ENCODE results near the gene NUDT1.

NUDT1 gene

DNA sequence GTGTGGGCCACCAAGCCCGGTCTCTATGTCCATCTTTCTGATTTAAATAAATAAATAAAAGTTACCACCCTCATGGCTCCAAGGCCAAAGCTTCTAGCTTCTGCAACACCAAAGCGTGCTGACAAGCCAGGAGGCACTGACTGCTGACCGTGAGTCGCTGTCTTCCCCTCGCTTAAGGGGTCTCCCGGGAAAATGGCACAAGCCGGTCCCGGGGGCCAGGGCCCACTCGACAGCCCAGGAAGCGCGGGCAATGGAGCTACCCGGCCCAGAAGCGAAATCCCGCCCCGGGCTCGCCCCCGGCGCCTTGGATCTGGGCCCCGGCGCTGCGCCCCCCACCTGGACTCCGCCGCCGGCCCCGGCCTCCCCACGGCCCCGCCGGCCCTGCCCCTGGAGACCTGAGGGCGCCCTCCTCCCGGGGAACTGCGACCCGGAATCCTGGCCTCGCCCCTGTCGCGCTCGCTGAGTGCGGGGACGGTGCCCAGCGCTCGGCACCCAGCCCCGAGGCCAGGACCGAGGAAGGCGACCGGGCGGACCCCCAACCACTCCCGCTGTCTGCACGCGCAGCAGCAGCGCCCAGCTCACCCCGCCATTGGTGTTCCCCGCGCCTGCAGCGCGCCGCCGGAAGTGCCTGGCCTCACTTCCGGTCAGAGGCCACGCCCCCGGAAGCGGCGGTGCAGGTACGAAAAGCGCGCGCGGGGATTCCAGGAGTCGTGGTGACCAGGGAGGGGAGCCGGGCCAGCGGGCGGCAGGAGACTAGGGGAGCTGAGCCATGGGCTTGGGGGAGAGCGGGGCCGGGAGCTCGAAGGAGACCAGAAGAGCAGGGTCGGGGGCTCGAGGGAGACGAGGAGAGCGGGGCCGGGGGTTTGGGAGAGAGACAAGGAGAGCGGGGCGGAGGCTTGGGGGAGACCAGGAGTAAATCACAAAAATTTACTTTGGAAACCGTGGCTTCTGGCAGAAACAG is at the start of gene NUDT1, which contains the start of gene MRM2:
TSS of gene NUDT1 (plus strand) at position 647 of the 961 bp plus-strand sequence. CDS start 2,349 bp downstream, outside the sequence.
TSS of gene MRM2 (minus strand) at position 626 of the 961 bp plus-strand sequence. CDS start at position 590, 36 bp downstream.
- DNase-seq, result peak; percentile 92

DNA sequence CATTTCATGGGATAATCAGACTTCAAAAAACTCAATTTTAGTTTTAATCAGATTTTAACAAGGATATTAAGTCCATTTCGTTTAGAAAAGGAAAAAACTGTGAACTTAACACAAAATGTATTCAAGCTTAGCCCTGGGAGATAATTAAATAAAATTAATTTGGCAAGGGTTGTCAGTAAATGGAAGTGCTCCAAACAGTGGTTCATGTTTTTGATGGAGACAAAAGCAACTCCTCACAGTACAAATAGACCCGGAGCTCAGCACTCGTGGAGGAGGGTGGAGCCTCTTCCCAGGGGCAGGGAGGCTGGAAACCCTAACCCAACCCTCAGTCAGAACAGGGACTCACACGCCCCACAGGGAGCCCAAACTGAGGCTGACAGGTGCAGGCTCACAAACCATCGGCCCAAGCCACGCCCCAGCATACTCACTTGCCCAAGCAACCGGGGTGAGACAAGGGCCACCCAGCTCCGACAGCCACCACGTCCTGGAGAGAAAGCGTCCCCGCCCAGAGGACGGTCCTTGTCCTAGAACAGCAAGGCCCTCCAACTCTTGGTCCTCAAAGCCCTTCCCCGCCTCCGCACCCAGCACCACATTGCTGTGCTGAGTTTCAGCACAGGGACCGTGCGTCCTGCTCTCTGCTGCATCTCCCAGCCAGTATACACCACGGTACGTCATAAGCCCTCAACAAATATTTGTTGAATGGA is 49.0 kb upstream of the NUDT1 start:
- peak; percentile 42 for DNase-seq

DNA sequence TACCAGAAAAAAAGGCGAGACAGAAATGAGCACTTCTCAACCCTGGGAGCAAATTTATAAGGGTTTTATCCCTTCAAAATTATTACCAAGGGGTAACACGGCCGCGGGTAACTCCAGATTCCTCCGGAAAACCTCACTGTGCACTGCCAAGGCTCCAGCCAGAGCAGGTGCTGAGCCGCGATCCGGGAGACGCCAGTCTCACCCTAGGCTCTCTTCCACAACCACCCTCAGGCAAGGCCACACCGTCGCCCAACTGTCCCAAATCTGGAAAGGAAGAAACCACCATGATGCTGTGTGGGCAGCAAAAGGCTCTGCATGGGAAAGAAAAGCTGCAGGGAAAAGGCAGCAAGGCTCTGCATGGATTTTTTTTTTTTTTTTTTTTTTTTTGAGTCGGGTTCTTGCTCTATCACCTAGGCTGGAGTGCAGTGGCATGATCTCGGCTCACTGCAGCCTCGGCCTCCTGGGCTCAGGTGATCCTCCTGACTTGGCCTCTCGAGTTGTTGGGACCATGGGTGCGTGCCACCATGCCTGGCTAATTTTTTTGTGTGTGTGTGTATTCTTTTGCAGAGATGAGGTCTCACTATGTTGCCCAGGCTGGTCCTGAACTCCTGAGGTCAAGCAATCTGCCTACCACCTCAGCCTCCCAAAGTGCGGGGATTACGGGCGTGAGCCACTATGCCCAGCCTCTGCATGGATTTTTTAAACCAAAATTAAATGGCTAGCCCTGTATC is 48.3 kb upstream of the NUDT1 start:
- peak; percentile 33 for DNase-seq

DNA sequence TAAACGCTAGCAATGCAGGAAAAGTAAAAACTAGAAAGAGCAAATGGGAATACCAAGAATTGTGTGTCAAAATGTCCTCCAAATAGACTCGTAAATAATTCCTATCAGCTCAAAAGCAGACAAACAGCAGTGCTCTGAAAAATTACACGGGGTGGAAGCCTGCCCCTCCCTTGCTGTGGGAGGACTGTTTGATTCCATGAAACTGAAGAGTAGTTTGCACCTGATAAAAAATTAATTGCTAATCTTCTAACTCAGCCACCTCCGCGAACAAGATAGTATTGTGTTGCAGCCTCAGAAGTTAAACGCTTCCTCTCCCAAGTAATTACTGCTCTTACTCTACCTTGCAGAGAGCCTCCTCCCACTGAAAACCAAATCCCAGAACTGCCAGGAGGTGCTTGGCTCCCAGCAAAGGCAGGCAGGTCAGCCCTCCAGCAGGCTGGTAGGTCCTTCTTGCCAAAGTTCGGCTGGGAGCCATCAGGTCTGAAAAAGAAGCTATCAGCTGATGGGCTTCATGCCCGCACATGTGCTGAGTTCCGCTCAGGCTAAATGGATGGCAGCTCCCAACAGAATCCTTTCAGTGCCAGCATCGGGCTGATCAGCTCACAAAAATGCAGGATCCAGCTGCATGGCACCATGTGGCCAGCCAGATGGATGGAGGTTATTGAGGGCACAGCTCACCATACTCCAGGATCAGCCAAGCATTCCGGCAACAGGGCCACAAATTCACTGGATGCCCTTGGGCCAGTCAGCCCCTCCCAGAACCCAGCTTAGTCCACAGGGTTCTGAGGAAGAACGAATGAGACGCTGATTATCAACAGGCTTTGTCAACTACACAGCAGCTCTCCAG is 46.4 kb upstream of the NUDT1 start:
- peak; percentile 43 for DNase-seq

DNA sequence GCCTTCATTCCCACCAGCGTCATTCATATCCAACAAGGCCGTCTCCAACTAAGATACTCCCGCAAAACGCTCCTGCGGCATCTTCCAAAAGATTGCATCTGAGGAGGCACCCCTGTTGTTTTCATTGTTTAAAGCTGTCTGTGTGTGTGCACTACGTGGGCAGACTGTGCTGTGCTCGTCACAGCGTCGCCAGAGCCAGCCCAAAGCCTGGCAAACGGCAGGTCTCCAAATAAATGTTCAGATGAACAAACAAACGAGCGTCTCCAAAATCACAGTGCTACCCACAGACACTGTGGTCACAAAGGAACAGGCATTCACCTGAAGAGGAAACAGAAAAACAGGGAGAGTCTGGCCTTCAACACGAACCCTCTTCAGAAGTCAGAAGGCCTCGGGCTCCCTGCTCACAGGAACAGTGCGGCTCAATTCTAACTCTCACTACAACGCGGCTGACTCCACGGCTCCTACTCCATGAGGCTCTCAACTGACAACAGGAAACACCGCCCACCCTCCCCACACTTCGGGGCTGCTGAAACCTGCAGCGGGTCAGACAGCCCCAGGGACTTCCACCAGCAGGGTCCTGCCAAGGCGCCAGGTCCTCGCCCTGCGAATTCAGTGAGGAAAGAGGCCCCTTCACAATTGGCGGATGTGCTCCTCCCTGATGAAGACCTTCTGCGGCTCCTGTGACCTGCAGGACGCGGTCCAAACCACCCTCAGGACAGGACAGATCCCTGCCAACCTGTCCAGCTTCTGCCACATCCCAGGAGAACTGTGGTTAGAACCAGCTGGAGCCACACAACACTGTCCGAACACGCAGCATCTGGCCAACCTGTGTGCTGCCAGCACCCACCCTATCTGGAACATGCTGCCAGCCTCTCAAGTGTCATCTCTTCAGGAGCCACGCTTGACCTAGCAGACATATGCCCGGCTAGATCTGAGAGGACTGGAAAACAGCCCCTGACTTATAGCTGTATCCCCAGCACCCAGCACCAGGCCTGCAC is 45.3 kb upstream of the NUDT1 start:
- peak; percentile 46 for DNase-seq

DNA sequence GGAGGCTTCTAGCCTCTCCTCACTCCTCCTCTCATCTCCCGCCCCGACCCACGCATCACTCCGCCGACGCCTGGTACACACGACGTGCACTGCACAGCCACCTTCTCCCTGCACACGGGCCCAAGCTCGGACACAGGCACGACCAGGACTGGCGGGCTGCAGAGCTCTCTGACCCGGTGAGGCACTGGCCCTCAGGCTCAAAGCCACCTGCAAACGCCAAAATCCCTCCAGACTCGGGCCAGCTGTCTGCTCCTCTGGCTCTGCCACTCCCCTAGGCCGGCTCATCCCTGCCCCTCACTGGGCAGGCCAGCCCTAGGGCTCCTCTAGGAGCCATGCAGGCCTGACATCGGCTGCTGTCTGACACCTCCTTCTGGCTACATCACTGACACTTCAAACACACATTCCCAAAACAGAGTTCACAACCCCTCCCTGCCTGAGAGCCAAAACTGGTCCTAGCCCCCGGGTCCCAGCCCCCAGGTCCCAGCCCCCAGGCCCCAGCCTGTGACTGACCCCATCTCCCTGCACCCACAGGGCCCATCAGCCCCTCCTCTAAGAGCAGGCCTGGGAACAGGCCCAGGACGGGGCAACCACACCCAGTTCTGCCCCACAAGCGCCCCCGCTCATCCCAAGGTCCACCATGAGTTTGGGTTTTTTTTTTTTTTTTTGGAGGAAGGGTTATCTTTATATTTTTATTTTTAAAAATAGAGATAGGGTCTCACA is 44.4 kb upstream of the NUDT1 start:
- DNase-seq, result peak; percentile 44

DNA sequence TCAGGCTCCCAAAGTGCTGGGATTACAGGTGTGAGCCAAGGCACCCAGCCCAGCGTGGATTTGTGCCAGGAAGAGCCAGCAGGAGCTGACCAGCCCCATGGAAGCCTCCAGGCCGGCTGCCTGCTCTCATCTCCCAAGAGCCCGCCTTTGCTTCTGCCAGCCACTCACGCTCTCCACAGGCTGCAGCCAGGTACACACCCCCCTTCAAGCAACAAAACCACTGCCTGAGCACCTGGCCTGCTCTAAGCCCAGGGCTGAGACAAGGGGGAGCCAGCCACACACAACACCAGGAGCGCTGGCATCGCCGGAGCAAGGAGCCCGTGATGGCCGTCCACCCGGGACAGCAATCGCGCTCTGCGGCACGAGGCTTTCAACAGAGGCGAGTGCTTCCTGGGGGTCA is 43.8 kb upstream of the NUDT1 start:
- DNase-seq, result peak; percentile 38

DNA sequence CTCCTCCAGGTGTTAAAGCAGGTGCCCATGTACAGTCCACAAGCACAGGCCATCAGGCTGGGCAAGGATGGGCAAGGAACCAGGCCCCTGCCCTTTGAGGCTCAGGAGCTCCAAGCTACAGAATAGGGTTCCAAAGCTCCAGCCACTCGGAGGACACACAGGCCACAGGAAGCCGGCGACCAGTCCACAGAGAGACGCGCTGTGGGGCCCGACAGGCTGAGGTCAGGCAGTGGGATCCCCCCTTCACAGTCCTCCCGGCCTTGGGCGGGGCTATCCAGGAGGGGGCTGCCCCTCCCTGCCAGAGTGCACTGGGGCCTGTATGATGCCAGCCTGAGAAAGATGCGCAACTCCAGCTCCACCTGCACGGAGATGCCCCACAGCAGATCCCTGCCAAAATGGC is 43.3 kb upstream of the NUDT1 start:
- DNase-seq, result peak; percentile 42

DNA sequence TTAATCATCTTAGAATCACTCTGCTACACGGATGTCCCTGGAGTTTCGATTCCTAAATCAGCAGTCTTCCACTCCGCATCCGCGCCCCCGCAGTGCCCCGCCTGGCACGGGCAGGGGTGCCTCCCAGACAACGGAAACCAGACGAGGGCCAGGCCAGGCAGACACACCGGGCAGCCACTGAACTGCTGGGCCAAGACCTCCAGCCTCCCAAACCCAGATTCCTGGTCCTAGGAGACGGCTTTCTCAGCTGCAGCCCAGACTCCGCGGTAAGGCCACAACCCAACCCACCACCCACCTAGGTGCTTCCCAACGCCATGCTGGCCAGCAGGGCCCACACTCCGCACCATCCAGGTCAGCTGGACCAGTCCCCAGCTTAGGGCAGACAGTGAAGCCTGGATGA is 42.5 kb upstream of the NUDT1 start:
- peak; percentile 30 for DNase-seq

DNA sequence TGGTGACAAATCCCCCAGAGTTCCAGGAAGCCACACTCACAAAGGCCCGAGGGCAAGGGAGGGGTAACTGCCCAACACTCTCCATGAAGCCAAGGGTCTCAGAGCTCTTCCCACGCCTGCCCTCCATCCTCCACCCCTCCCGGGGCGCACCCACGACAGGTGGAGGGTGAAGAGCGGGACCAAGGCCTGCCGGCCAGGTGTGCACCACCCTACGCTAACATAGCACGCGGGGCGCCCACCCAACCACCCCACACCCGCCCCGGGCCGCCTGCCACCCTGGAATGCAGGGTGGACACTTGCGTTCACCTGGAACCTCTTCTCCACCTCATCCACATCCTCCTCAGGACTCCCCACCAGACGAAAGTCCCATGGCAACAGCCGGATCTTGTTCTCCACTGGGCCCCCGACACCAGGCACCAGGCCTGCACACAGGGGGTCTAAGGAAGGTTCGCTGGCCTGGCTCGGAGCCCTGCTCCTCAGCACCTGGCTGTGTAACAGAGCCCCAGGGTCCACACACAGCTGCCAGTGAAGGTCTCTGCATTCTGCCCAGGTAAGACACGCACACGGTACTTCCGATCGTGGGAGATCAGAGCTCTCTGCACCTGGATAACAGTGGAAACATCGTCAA is 42.0 kb upstream of the NUDT1 start:
- peak; percentile 38 for DNase-seq

DNA sequence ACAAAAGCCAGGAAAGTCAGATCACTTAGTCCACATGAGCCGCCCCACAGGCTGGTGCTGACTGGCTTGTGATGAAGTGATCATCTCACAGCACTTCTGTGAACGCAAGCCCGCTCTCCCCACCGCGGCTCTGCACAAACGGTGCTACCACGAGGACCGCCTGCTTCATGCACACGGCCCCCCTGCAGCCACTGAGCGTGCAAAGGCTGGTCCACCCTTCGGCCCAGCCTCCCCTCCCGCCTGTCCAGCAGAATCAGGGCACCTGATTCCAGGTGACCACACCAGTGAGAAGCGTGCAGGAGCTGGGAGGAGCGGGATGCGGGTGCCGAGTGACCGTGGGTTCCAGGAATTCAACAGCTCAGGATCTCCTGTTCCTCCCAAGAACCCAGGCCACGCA is 41.4 kb upstream of the NUDT1 start:
- peak; percentile 34 for DNase-seq

DNA sequence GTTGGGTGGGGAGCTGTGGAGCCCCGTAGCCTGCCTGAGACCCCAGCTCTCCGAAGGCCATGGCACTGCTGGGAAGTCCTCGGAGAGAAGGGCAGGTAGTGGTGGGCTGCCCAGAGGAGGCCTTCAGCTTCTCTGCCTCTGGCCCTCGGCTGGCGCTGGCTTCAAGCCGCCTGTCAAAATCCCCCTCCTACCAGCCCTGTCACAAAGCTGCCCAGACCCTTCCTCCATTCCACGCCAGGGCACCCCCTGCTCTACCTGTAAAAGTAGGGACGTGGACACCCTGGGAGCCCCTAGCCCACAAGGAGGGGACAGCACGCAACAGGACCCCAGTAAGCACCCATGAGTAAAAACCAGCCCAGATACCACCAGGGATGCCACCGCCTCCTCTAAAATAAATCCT is 40.9 kb upstream of the NUDT1 start:
- DNase-seq, result no peak

DNA sequence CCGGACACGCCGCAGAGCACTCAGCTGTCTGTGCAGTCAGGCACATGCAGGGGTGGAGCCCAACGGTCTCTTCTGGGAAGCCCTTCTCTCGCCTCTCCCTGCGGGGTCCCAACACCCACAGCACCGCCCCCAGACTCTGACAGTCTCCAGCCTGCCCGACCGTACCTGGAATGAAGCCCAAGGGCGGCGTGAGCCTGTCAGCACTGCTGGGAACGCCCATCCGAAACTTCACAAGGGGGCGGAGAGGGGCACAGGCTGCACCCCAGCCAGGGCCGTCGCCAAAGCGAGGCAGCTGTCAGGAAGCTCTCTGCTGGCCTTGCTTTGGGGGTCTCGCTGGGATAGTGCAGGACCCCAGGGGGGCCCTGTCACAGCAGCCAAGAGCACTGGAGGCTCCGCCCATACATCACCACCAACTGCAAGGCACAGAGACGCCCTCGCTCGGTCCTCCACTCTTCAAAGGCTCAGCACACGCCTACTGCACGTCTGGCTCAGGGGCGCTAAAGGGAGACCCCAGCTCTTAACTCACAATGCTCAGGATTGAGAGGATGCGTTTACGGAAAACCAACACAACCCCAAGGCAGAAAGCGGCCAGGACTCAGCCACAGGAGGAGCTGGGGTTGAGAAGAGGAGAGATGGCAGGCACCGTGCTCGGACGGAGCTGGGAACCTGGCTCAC is 40.2 kb upstream of the NUDT1 start:
- DNase-seq, result no peak

DNA sequence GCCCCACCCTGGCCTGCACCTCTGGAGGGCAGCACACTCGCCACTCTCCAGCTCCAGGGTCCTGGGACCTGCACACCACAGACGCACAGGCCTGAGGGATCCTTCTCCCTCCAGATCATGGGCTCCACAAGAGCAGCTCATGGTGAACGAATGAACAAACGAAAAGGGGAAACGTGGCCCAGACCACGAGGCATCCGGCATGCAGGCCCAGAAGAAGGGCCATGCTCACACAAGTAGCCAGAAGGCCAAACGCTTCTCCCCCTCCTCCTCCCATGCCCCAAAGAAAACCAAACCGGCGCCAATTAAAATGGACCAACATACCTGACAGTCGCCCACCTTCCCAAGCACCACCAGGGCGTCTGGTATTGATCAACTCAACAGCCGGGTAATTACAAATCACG is 39.7 kb upstream of the NUDT1 start:
- no peak for DNase-seq

DNA sequence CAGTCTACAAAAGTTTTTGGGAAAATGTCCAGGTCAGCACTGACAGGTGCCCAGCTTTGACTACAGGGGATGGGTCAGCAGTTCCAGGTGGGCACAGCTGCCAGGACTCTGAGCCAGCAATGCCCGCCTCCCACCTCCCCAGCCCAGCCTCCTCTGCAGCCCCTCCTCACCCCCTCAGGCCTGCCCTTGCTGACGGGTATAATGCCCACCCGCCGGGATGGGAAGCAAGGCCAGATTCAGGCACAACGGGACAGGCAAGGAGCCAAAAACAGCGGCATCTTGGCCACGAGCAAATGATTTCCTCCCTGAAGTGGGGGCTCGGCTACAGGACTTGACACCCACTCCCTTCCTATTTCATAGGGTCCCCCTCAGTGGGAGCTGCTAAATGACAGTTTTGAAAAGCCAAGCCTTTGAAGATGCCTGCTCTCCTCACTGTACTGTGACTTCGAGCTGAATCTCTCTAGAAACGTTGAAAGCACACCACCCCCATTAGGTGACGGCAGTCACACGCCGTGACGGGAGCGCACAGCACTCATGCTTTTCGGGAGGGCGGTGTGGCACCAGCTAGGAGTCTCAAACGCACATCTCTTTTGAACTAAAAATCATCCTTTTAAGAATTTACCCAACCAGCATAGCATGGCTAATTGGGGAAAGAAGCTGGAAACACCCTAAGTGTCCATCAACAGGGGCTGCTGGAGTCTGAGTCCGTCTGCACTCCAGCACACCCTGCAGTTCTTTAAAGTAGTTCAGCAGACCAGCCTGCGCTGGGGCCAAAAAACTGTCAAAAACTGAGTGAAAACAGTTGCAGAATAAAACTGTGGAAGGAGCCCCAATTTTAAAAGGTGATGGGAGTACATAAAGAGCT is 38.9 kb upstream of the NUDT1 start:
- DNase-seq, result no peak

DNA sequence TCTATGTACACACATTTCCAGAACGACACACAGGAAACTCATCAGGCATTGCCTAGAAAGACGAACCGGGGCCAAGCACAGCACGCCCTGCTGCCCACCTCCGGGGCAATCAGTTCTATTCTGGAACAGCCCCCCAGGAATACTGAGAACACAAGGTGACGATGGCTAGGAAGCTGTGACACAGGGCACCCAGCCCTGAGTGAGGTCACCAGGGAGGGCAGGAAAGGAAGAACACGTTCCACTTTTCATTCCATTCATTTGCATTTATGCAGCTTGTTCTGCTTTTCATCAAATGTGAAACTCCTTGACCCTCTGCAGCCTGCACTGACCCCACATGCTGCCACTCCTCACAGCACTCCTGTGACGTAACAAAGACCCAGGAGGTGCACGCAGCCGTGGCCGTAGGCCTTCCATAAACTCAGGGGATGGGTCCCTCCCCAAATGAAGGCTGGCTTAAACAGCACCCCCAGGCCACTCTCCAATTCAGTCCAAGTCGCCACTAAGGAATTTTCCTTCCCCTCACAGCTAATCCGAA is 38.2 kb upstream of the NUDT1 start:
- no peak for DNase-seq

DNA sequence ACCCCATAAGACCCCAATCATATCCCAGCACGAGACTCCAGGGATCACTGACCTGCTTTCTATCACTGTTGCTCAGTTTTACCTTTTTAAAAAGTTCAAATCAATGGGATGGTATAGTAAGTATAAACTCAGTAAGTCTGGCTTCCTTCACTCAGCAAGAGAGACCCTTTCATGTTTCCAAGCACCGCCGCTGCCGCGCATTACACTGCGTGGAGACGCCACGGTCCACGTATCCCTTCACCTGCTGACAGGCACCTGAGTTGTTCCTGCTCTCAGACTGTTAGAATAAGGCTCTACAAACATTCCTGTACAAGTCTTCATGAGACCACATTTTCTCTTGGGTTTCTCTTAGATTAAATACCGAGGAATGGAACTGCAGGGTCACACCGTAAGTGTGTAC is 37.6 kb upstream of the NUDT1 start:
- no peak for DNase-seq

Data from activated CD8-positive, alpha-beta memory T cell treated with anti-CD3 and anti-CD28 coated beads, Interleukin-2, amount 50 U/mL, for 48 hours (primary cell).